Karpas-422 (cell line): ENCODE data around the gene GRIN2D. TPM values are rescaled to one million over a fixed set of nuclear protein-coding genes. Genes with fewer than 3 reads are reported as not detected.
"Not testable (repeated sequence)": the region's sequence is repeated elsewhere in the genome, so short reads cannot be mapped to it uniquely, and the experiment has no call there.

ENCODE experiments used
- DNase-seq: peaks from one replicate; pipeline ENCODE4 v3.0.0-alpha.2; 2015
- H2AFZ ChIP-seq: fragments of 200-600 bp; sonication (generic); 2 replicates; pipeline ENCODE4 v1.6.1; 2014; ENCODE audit warnings: antibody characterized with exemption, low read length, mixed read lengths
- H3K27ac ChIP-seq: fragments of 200-600 bp; sonication (generic); 2 replicates; pipeline ENCODE4 v1.5.1; 2014; ENCODE audit warnings: mild to moderate bottlenecking, low read length, moderate library complexity
- H3K27me3 ChIP-seq: fragments of 200-600 bp; sonication (generic); 2 replicates; pipeline ENCODE4 v1.6.1; 2014; ENCODE audit warnings: low read length, mixed read lengths
- H3K36me3 ChIP-seq: fragments of 200-600 bp; sonication (generic); 2 replicates; pipeline ENCODE4 v1.6.1; 2014; ENCODE audit warnings: low read length, mixed read lengths; ENCODE audit not compliant: insufficient read depth
- H3K4me1 ChIP-seq: fragments of 200-600 bp; sonication (generic); 2 replicates; pipeline ENCODE4 v1.6.1; 2014; ENCODE audit warnings: mild to moderate bottlenecking, low read length, mixed read lengths
- H3K4me2 ChIP-seq: fragments of 200-600 bp; sonication (generic); 2 replicates; pipeline ENCODE4 v1.6.1; 2014; ENCODE audit warnings: low read length, low read depth, mild to moderate bottlenecking; ENCODE audit not compliant: poor library complexity, severe bottlenecking
- H3K4me3 ChIP-seq: fragments of 200-600 bp; sonication (generic); 2 replicates; pipeline ENCODE4 v1.5.1; 2014; ENCODE audit warnings: mild to moderate bottlenecking, antibody characterized with exemption, low read length, mixed read lengths
- H3K79me2 ChIP-seq: fragments of 200-600 bp; sonication (generic); 2 replicates; pipeline ENCODE4 v1.6.1; 2014; ENCODE audit warnings: mild to moderate bottlenecking, low read length, mixed read lengths
- H3K9ac ChIP-seq: fragments of 200-600 bp; sonication (generic); 2 replicates; pipeline ENCODE4 v1.6.0; 2014; ENCODE audit warnings: low read length
- H3K9me2 ChIP-seq: fragments of 200-600 bp; sonication (generic), shearing (Covaris generic); replicated peaks from 2 replicates; pipeline ENCODE4 v1.6.0; 2014; ENCODE audit warnings: mild to moderate bottlenecking, low read length, moderate library complexity; ENCODE audit not compliant: insufficient read depth
- H3K9me3 ChIP-seq: fragments of 300-700, 200-600 bp; sonication (generic); 2 replicates; pipeline ENCODE4 v1.6.1; 2014; ENCODE audit warnings: low read length, mixed read lengths
- H4K20me1 ChIP-seq: fragments of 200-600 bp; sonication (generic); 2 replicates; pipeline ENCODE4 v1.6.1; 2014; ENCODE audit warnings: mild to moderate bottlenecking, antibody characterized with exemption, low read length, low read depth; ENCODE audit not compliant: insufficient read depth
- total RNA-seq: library from RNA; depleted of rRNA; stranded (reverse); fragments of >200 nt; shearing (Covaris generic); gene quantifications from 2 replicates; pipeline ENCODE4 v1.2.3, GENCODE V29; 2014; ENCODE audit warnings: low replicate concordance

Gene GRIN2D
- total RNA-seq, 1 experiment from 2014 or later = not detected

DNA sequence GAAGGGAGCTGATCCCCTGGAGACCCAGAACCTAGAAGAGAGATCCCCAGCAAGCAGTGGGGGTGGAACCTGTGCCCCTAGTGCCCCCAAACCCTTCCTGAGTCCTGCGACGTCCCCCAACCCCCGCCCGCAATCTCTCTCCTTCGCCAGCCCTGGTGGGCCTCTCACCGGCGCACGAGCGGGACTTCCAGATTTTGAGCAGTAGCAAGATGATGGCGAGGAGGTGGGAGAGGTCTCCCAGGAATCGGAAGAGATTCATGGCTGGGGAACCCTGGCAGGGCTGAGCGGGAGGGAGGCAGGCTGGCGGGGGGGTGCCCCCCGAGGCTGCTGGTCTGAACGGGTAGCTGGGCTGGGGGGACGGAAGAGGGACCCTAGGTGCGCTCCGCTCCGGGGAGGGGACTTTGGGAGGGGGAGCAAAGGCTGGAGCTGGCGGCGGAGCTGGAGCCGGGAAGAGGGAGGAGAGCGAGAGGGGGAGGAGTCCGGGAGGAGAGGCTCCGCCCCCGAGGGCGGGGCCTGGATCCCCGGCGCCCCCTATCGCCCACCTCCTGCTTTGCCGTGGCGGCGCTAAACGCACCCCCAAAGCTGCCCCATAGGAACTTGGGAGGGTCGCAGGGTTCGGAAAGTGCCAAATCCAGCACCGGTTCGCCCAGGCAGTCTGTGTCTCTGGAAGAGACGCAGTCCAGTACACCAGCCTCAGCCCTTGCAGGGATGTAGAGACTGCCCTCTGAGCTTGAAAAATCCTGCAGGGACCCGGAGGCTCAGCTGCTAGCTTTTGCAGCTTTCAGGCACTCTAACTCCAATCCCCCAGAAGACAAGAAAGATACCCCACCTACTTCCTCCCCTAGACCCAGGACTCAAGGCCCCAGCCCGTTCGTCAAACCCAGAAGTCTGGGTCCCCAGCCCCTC lies 2.1 kb upstream of the GRIN2D start, which contains the start of gene KDELR1:
Gene KDELR1, minus strand, starts transcription at position 452 of the 906 bp plus-strand sequence. Its CDS starts 193 bp downstream, at position 259.
- Histone ChIP-seq H3K27me3 (no peaks in the 10 kb centered on the region), H3K4me3 (peak within 1 kb of the TSS; percentile 90), H2AFZ (peak within 1 kb of the TSS; percentile 46; the same call in 1 of the 2 replicates), H3K9me2 (no peaks in the 10 kb centered on the region), H3K9me3 (no peaks in the 10 kb centered on the region), H3K9ac (peak within 1 kb of the TSS; percentile 97), H3K36me3 (peaks cover 11% of the 10 kb centered on the region; the same call in 1 of the 2 replicates), H3K27ac (peak within 1 kb of the TSS; percentile 75), H4K20me1 (no peaks in the 10 kb centered on the region), H3K79me2 (peaks cover 23% of the 10 kb centered on the region), H3K4me2 (peak within 1 kb of the TSS; percentile 85), H3K4me1 (peaks cover 7% of the 10 kb centered on the region)
- DNase-seq = peak; percentile 86

DNA sequence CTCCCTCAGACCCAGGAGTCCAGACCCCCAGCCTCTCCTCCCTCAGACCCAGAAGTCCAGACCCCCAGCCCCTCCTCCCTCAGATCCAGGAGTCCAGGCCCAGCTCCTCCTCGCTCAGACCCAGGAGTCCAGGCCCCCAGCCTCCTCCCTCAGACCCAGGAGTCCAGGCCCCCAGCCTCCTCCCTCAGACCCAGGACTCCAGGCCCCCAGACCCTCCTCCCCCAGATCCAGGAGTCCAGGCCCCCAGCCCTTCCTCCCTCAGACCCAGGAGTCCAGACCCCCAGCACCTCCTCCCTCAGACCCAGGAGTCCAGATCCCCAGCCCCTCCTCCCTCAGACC lies 1.5 kb upstream of the GRIN2D start:
- not testable (repeated sequence) for H2AFZ ChIP-seq, H4K20me1 ChIP-seq, DNase-seq, H3K27me3 ChIP-seq, H3K27ac ChIP-seq, H3K9me2 ChIP-seq, H3K4me1 ChIP-seq, H3K9me3 ChIP-seq
- Histone ChIP-seq H3K4me3 (peak overlapping the region; percentile 90), H3K79me2 (peaks cover 23% of the 10 kb centered on the region), H3K9ac (peak overlapping the region; percentile 60; the same call in 1 of the 2 replicates), H3K4me2 (peak overlapping the region; percentile 85), H3K36me3 (peaks cover 11% of the 10 kb centered on the region; the same call in 1 of the 2 replicates)

DNA sequence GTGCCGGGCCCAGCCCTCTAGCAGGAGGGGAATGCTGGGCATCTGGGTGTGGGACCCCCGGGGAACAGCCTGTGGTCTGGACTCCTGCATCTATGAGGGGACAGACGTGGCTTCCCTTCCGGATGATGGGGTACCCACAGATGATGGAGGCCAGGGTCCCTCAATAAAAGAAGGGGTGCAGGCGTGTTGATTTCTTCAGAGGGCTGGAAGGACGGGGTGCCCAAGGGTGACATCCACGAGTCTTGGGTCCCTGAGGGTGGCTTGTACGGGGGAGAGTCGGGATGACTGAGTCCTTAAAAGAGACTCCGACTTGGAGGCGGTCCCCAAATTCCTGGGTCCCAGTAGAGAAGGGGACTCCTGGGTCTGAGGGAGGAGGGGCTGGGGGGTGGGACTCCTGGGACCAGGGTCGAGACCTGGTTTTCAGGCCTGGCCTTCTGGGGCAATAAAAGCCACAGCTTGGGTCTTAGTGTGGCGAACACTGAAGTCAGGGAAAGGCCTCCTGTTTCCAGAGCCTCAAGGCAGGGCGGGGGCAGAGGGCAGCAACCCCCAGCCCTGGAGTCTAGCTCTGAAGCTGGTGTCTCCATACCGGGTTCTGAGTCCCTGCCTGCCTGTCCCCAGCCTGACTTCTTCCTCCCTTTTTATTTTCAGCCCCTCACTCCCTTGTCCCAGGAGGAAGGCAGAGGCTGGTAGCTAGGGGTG lies 459 bp upstream of the GRIN2D start:
- Histone ChIP-seq H3K27ac (no peak overlapping the region), H3K9me3 (no peaks in the 10 kb centered on the region), H3K27me3 (no peaks in the 10 kb centered on the region), H3K36me3 (peaks cover 7% of the 10 kb centered on the region; the same call in 1 of the 2 replicates), H3K9me2 (no peaks in the 10 kb centered on the region), H3K79me2 (peaks cover 20% of the 10 kb centered on the region), H4K20me1 (no peaks in the 10 kb centered on the region), H3K9ac (no peak overlapping the region), H2AFZ (no peak overlapping the region), H3K4me2 (no peak overlapping the region), H3K4me1 (peaks cover 7% of the 10 kb centered on the region), H3K4me3 (no peak overlapping the region)
- DNase-seq = no peak

DNA sequence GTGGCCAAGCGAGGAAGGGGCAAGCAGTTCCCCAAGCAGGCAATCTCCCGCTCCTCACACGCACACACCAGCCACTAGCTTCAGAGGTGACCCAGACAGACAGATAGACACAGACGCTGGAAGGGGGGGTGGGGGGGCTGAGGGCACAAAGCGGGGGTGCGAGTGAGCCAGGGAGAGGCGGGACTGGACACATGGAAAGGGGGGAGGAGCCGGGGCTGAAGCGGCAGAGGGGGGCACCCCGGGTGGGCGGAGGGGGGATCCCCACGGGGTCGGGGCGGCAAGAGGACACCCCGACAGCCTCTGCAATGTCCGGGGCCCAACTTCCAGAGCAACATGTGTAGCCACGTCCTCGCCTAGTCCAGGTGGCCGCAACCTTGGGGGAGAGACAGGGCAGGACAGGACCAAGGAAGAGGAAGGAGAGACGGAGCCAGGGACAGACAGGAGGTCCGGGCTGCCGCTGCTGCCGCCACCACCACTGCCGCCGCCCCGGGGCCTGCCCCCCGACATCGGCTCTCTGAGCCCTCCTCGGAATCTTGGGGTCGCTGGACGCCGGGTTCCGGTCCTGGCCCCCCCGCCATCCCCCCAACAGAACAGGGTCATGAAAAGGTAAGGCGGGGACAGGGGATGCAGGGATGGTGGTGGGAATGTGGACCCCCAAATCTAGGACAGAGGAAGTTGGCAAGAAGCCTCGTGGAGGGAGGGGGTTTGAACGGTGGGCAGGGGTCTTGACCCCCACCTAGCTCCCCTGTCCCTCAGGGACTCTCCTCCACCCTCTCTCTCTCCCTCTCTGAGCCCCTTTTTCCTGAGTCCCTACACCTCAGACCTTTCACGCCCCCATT lies 1.1 kb downstream of the GRIN2D start:
- H3K4me1 ChIP-seq = peaks cover 7% of the 10 kb centered on the region
- no peak overlapping the region for H3K4me2 ChIP-seq
- no peaks in the 10 kb centered on the region for H4K20me1 ChIP-seq
- no peaks in the 10 kb centered on the region for H3K27me3 ChIP-seq
- no peak overlapping the region for H3K4me3 ChIP-seq
- no peak overlapping the region for H2AFZ ChIP-seq
- no peak overlapping the region for H3K9ac ChIP-seq
- no peaks in the 10 kb centered on the region for H3K9me2 ChIP-seq
- no peak for DNase-seq
- no peaks in the 10 kb centered on the region for H3K36me3 ChIP-seq
- peaks cover 15% of the 10 kb centered on the region for H3K79me2 ChIP-seq
- H3K9me3 ChIP-seq = no peaks in the 10 kb centered on the region
- H3K27ac ChIP-seq = no peak overlapping the region

DNA sequence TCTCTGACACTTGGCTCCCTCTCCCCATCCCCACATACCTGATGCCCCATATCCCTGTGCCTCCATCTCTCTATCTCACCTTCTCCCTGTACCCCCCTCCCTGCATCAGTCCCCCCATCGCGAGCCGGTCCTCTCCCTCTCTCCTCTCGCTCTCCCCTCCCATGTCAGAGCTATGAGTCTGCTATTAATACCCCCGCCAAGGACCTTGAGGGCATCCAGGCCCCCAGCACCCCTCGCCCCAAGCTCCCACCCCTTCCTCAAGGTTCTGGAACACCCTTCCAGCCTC lies 1.6 kb downstream of the GRIN2D start:
- no peak overlapping the region for H3K4me2 ChIP-seq
- no peak overlapping the region for H3K4me3 ChIP-seq
- H3K27me3 ChIP-seq = no peaks in the 10 kb centered on the region
- H3K36me3 ChIP-seq = no peaks in the 10 kb centered on the region
- peaks cover 12% of the 10 kb centered on the region for H3K79me2 ChIP-seq
- no peak for DNase-seq
- no peak overlapping the region for H3K27ac ChIP-seq
- H4K20me1 ChIP-seq = no peaks in the 10 kb centered on the region
- H3K9me2 ChIP-seq = no peaks in the 10 kb centered on the region
- peaks cover 5% of the 10 kb centered on the region for H3K4me1 ChIP-seq
- no peaks in the 10 kb centered on the region for H3K9me3 ChIP-seq
- H3K9ac ChIP-seq = no peak overlapping the region
- no peak overlapping the region for H2AFZ ChIP-seq

DNA sequence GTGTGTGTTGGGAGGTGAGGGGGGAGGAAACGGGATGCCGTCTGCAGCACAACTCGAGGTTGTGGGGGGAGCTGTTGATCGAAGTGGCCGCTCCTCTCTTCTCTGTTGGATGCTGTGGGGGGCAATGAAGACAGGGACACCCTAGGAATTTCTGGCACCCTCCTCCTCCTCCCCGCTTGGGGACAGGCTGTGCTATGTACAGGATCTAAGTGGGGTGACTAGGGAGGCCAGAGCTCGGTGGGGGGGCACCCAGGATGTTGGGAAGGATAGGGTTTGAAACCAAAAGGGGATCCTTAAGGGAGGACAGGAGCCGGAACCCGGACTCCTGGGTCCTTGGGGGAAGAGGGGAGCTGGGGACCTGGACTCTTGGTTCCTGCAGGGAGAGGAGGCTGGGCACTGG lies 2.0 kb downstream of the GRIN2D start:
- Histone ChIP-seq H3K4me2 (no peak overlapping the region), H3K36me3 (no peaks in the 10 kb centered on the region), H3K4me1 (peaks cover 8% of the 10 kb centered on the region), H3K27ac (no peak overlapping the region), H3K27me3 (no peaks in the 10 kb centered on the region), H2AFZ (no peak overlapping the region), H3K9me2 (no peaks in the 10 kb centered on the region), H3K4me3 (no peak overlapping the region), H4K20me1 (no peaks in the 10 kb centered on the region), H3K9ac (no peak overlapping the region), H3K9me3 (no peaks in the 10 kb centered on the region), H3K79me2 (peaks cover 8% of the 10 kb centered on the region)
- DNase-seq = no peak

DNA sequence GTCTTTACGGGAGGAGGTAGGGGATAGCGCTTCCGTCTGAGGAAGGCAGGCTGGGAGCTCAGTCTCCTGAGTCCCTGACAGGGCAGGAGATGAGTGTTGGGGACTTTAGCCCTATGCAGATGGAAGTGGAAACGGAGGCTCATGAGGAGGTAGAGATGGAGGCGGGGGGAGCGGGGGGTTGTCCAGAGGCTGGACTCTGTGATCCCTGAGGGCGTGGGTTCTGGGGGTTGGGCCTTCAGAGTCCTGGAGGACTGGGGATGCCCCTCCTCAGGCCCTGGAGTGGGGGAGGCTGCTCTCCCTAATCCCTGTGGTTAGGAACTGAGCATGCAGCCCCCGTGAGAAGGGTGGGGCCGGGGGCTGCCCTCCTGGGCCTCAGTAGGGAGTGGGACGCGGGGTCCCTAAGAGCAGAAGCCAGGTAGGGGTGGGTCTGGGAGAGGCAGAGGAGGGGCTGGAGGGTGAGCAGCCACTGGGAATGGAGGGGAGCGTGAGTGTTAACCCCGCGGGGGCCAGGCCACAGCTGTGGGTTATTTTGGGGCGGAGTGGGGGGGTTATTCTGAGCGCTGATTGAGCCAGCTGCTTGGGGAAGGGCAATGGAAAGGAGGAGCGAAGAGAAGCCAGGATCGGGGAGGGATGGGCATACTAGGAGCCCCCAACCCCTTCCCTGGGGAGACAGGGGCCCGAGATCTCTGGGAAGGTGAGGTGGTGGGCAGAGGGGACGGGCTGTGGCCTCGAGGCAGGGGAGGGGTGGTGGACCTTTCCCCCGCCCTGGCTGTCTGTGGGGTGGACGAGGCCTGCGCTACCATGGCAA lies 2.8 kb downstream of the GRIN2D start:
- Histone ChIP-seq H3K4me3 (no peak overlapping the region), H3K4me1 (peaks cover 9% of the 10 kb centered on the region), H3K36me3 (no peaks in the 10 kb centered on the region), H3K4me2 (no peak overlapping the region), H3K9me3 (no peaks in the 10 kb centered on the region), H3K9ac (no peak overlapping the region), H4K20me1 (no peaks in the 10 kb centered on the region), H3K79me2 (peaks cover 1% of the 10 kb centered on the region), H3K9me2 (no peaks in the 10 kb centered on the region), H3K27me3 (no peaks in the 10 kb centered on the region), H2AFZ (no peak overlapping the region), H3K27ac (no peak overlapping the region)
- DNase-seq = no peak
